ENCODE measurements around the gene SPATA32.

DNA sequence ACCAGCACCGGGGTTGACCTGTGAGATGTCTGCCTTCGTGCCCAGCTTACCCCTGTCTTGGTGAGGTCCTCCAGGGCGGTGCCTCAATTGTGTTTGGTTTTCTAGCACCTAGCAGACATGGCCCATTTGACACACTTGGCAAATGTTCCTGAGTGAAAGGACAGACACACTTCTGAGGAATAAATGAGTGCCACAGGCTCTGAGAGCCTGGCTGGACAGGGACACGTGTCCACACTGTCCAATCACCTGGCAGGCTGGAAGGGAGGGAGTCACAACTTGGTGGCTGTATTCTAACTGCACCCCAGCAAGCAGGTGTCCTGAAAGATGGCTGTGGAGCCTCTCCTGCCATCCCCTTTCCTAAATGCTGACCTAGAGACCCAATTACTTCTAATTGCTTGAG is 47.5 kb upstream of the SPATA32 start:
- TF ChIP-seq, protein P1, sequence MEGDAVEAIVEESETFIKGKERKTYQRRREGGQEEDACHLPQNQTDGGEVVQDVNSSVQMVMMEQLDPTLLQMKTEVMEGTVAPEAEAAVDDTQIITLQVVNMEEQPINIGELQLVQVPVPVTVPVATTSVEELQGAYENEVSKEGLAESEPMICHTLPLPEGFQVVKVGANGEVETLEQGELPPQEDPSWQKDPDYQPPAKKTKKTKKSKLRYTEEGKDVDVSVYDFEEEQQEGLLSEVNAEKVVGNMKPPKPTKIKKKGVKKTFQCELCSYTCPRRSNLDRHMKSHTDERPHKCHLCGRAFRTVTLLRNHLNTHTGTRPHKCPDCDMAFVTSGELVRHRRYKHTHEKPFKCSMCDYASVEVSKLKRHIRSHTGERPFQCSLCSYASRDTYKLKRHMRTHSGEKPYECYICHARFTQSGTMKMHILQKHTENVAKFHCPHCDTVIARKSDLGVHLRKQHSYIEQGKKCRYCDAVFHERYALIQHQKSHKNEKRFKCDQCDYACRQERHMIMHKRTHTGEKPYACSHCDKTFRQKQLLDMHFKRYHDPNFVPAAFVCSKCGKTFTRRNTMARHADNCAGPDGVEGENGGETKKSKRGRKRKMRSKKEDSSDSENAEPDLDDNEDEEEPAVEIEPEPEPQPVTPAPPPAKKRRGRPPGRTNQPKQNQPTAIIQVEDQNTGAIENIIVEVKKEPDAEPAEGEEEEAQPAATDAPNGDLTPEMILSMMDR (conservative IDR thresholded peaks at IDR 0.05): no peak
- TF ChIP-seq ZFX (IDR thresholded peaks at IDR 0.05): no peak

Measured in C4-2B (cell line).